ENCODE data around the gene NECAB2.

GRCh38 chr16:83970430-83970815 is 2.4 kb downstream of the NECAB2 start:
- TF ChIP-seq CTCF (IDR thresholded peaks at IDR 0.05; ENCODE audit: poor library complexity, severe bottlenecking) (no peak), TAF1 (IDR thresholded peaks at IDR 0.05; ENCODE audit: low read depth) (no peak), POLR2AphosphoS5 (IDR thresholded peaks at IDR 0.05) (no peak), RAD21 (conservative IDR thresholded peaks at IDR 0.05) (no peak), EZH2 (IDR thresholded peaks at IDR 0.05; ENCODE audit: borderline replicate concordance, insufficient read depth, low read length, poor library complexity, severe bottlenecking) (no peak), REST (IDR thresholded peaks at IDR 0.05; ENCODE audit: borderline replicate concordance) (no peak), SMC3 (conservative IDR thresholded peaks at IDR 0.05; ENCODE audit: poor library complexity) (no peak)

Data from neural cell (in vitro differentiated cells).